Activated T-helper 1 cell treated with anti-CD3 and anti-CD28 coated beads, Interleukin-12 subunit alpha, Interleukin-12 subunit beta, Interleukin-2, Interleukin-4 antibody, amounts not matched to agents 30 ng/mL and 10 ng/mL and 1 ng/mL, durations not matched to agents 14 hours and 24 hours and 36 hours (primary cell): ENCODE measurements around the gene PPP1R27. TPM values are rescaled to one million over a fixed set of nuclear protein-coding genes. Genes with fewer than 3 reads are reported as not detected.
A peak's percentile ranks its signal among the peaks of the same experiment; 100 is the strongest.

Source experiments
- DNase-seq: peaks from one replicate; pipeline ENCODE4 v3.0.0; 2021; ENCODE audit warnings: low spot score
- H3K27ac Mint-ChIP-seq: one replicate; pipeline ENCODE4 v1.8.0; 2021; ENCODE audit warnings: mild to moderate bottlenecking, mixed read lengths
- H3K27me3 Mint-ChIP-seq: one replicate; pipeline ENCODE4 v1.8.0; 2022; ENCODE audit warnings: mild to moderate bottlenecking, moderate library complexity, mixed read lengths; ENCODE audit not compliant: insufficient read depth
- H3K36me3 Mint-ChIP-seq: one replicate; pipeline ENCODE4 v1.8.0; 2021; ENCODE audit warnings: low read depth, mixed read lengths
- H3K4me1 Mint-ChIP-seq: one replicate; pipeline ENCODE4 v1.8.0; 2021; ENCODE audit warnings: low read depth, mixed read lengths
- H3K4me3 Mint-ChIP-seq: one replicate; pipeline ENCODE4 v1.8.0; 2021; ENCODE audit warnings: mild to moderate bottlenecking, moderate library complexity, mixed read lengths
- H3K9me3 Mint-ChIP-seq: one replicate; pipeline ENCODE4 v1.8.0; 2021; ENCODE audit warnings: mixed read lengths
- intact Hi-C: fragments of 100-400 bp; cut with micrococcal nuclease; formaldehyde crosslinking; loops from one replicate; pipeline ENCODE4 v1.15.1; 2024
- total RNA-seq: library from RNA; stranded (reverse); gene quantifications from 2 replicates; pipeline ENCODE4 v1.2.3, GENCODE V29; 2022

The PPP1R27 gene
- total RNA-seq, 1 donor from 2014 or later, result not detected

DNA sequence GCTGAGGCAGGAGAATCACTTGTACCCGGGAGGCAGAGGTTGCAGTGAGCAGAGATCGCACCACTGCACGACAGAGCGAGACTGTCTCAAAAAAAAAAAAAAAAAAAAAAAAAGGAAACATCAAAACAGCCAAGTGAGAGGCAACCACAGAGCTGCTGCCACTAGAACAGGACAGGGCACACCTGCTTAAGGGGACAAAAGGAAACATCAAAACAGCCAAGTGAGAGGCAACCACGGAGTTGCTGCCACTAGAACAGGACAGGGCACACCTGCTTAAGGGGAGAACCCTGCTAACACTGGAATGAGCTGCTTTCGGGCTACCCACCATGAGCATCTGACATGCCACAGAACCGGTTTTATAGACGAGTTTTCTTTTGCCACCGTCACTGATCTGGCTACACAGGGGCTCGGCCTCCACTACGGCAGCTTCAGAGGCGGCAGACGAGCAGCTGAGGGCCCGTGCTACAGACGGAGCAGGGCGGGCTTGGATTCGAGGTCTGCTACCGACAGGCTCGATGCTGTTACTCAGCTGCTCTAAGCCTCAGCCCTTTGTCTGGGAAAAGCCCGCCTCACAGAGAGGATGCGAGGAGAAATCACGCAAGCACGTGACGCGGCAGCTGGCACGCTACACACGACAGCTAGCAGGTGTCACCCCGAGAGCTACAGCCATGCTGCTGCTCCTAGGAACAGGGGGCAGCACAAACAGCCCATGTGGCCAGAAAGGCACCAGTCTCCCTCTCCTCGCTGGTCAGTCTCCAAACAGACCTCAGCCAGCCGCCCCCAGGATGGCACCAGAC is 23.5 kb upstream of the PPP1R27 start:
- Mint-ChIP-seq H3K9me3 (no peaks in the 10 kb centered on the region), H3K4me3 (peak overlapping the region; percentile 93), H3K27ac (no peak overlapping the region), H3K27me3 (peaks cover 3% of the 10 kb centered on the region), H3K4me1 (peaks cover 30% of the 10 kb centered on the region), H3K36me3 (peaks cover 23% of the 10 kb centered on the region)
- DNase-seq, result no peak
- intact Hi-C loops, result no loop called here

DNA sequence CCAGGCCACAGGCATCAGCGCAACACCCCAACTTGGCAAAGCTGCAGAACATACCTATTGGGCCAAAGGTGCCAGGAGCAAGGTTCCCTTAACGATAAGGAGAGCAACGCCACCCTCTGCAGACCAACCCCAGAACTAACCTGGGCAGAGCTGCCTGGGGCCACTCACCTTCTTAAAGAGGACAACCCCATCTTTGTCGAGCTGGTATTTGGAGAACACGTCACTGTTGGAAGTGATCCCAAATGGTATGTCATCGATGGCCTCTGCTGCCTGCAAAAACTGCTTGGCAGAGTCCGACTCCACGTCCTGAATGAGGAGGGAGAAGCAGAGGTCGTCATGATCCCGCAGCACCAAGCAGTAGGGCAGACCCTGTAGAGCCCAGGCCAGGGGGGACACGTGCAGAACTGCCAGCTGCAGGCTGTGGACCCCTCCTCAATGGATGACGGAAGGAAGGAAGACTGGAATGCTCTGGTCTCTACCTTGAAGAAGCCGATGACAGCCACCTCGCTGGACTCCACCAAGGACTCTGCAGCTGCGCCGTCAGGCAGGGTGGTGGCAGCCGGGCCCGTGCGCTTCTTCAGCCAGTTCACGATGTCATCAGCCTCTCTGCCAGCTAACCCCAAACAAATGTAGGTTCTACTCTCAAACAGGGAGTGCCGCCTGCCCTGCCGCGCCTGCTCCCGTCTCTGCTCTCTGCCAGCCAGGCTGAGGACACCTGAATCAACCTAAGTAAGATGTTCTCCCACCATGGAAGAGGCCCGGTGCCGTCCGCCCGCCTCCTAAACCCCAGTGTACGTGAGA is 20.3 kb upstream of the PPP1R27 start:
- H3K27ac Mint-ChIP-seq, result no peak overlapping the region
- no peaks in the 10 kb centered on the region for H3K9me3 Mint-ChIP-seq
- DNase-seq, result no peak
- H3K36me3 Mint-ChIP-seq, result peaks cover 31% of the 10 kb centered on the region
- H3K4me1 Mint-ChIP-seq, result peaks cover 28% of the 10 kb centered on the region
- no peaks in the 10 kb centered on the region for H3K27me3 Mint-ChIP-seq
- intact Hi-C loops, result no loop called here
- no peak overlapping the region for H3K4me3 Mint-ChIP-seq

DNA sequence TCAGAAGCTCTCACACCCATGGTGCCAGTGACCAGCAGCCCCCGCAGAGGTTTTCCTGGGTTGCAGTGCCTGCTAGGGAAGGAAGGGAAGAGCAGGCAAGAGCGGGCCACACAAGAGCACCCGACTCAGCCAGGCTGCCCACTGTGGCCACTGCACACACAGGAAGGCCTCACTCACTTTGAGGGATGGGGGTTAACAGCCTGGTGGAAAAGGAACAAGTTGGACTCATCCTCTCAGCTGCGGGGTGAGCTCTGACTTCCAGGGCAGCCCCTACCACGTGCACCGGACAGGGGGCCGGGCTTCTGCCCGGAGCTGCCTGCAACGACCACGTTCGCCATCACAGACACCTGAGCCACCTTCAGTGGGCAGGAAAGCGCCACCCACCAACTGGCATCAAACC is 17.4 kb upstream of the PPP1R27 start:
- H3K27me3 Mint-ChIP-seq, result no peaks in the 10 kb centered on the region

DNA sequence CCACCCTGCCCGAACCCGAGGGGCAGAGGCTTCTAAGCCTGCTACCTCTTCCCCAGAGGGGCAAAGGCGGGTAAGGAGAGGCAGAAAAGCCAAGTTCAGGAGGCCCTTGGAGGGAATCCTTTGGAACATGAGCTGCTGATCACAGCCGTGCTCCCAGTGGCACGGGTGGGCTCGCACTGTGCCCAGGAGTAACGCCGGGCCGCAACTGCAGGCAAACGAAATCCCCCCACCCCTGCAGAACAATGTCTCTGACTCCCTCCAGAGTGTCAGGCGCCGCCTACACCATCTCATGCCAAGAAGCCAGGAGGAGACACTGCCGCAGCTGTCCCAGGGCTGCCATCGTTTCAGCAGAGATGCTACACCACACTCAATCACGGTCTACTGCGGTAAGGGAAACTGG is 16.6 kb upstream of the PPP1R27 start:
- Mint-ChIP-seq H3K27ac (no peak overlapping the region), H3K36me3 (peaks cover 21% of the 10 kb centered on the region), H3K4me1 (peaks cover 15% of the 10 kb centered on the region), H3K9me3 (no peaks in the 10 kb centered on the region), H3K4me3 (no peak overlapping the region), H3K27me3 (no peaks in the 10 kb centered on the region)
- intact Hi-C loops, result no loop called here
- DNase-seq, result no peak

More for the DNA sequence above, 17.4 kb upstream of the PPP1R27 start:
- H3K4me1 Mint-ChIP-seq, result peaks cover 15% of the 10 kb centered on the region
- DNase-seq, result no peak
- no peak overlapping the region for H3K4me3 Mint-ChIP-seq
- no peaks in the 10 kb centered on the region for H3K9me3 Mint-ChIP-seq
- no peak overlapping the region for H3K27ac Mint-ChIP-seq
- intact Hi-C loops, result no loop called here
- H3K36me3 Mint-ChIP-seq, result peaks cover 18% of the 10 kb centered on the region

DNA sequence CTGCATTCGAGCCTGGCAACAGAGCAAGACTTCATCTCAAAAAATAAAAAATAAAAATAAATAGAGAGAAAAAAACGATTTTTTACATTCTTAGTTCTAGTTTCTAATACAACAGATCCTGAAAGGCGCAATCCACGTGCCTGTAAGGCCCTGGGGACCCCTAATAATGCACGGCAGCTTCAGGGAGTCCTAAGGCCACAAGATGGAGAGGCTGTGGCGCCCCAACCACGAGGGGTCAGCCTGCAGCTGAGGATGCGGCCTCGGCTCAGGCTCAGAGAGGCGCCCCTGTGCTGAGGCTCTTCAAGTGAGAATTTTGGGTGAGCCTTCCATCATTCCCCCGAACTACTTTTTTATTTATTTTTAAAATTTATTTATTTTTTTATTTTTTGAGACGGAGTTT is 14.6 kb upstream of the PPP1R27 start:
- intact Hi-C loops, result no loop called here
- no peak overlapping the region for H3K4me3 Mint-ChIP-seq
- H3K4me1 Mint-ChIP-seq, result peaks cover 10% of the 10 kb centered on the region
- peaks cover 27% of the 10 kb centered on the region for H3K36me3 Mint-ChIP-seq
- DNase-seq, result no peak
- H3K27me3 Mint-ChIP-seq, result no peaks in the 10 kb centered on the region
- H3K27ac Mint-ChIP-seq, result no peak overlapping the region
- no peaks in the 10 kb centered on the region for H3K9me3 Mint-ChIP-seq

DNA sequence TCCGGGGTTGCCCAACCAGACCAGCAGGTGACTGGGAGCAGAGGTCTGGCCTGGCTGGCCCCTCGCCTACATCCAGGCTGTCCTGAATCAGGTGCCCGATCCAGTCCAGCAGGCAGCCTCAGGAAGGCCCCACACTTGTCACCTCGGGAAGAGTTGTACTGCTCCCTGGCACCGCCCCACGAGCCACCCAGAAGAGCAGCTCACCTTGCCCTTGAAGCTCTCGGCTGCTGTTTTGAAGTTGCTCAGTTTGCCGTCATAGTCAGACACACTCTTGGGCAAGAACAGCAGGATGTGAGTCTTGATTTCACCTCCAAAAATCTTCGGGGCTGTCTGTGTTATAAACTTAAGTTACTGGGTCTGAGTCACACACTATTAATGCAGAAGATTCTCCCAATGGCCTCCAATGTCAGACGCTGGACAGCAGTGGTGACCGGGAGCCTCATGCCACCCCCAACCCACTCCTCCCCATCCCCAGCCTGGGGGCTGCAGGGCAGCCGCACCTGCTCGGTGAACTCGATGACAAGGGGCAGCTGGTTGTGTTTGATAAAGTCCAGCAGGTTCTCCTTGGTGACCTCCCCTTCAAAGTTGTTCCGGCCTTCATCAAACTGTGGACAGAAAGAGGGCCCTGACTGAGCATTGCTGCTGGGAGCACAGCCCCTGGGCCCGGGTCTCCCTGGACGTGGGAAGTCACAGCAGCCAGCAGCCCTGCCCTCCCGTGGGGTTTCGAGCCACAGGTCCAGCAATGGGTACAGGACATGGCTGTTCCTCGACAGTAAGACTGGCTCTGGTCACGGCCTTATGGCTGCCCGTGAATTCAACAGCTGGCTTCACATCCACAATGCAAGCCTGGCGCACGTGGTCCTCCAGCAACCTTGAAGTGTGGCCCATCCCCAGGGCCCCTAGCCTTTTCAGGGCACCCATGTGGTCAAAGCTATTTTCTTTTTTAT is 12.2 kb upstream of the PPP1R27 start:
- Mint-ChIP-seq H3K4me1 (peaks cover 6% of the 10 kb centered on the region), H3K4me3 (no peak overlapping the region), H3K36me3 (peaks cover 29% of the 10 kb centered on the region), H3K27ac (no peak overlapping the region), H3K9me3 (no peaks in the 10 kb centered on the region), H3K27me3 (no peaks in the 10 kb centered on the region)
- no peak for DNase-seq
- intact Hi-C loops, result no loop called here

DNA sequence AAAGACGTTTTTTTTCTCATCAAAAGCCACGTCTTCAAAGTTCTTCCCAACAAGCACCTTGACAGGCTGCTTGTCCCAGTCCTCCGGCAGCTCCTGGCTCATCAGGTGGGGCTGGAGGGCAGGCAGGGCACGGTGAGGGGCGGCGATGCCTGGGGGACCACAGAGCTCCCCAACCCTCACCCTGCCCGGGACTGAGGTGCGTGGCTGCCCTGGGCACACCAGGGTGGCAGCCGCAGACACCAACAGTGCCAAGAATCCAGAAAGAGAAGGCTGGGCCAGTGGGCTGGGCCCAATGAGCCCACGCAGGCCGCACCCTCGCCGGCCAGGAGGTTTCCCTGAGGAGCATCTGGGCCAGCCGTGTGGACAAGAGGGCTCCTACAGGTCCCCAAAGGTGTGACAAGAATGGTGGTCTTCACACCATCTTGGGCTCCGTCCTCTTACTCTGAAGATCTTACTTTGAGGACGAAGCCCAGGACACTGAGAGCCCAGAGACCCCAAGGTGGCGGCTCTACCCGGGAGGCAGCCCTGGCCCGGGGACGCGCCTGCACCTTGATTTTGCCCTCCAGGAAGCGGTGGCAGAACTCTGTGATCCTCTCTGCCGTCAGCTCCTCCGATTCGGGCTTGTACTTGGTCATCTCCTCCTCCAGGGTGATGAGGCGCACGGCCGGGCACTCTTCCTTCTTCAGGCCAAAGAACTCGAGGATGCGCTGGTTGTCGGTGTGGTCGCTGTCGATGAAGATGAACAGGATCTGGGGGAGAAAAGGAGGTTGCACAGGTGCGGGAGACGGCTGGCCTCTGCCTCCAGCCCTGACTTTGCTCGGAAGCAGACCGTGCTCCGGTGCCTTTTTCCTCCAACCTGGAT is 11.3 kb upstream of the PPP1R27 start:
- intact Hi-C loops, result no loop called here
- no peak overlapping the region for H3K27ac Mint-ChIP-seq

DNA sequence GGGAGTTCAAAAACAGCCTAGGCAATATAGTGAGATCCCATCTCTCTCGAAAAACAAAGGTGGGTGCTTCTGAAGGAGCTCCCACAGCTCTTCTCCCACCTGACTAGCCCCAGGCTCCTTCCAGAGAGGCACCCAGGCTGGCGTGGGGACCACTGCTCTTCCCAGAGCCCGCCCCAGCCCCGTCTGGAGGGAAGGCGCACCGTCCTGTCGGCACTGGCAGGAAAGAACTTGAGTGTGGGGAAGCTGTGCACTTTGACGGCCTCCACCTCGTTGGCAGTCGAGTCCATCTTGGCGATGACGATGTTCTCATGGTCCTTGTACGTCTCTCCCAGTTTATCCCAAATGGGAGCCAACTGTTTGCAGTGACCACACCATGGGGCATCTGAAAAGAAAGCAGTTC is 10.5 kb upstream of the PPP1R27 start:
- H3K36me3 Mint-ChIP-seq, result peaks cover 20% of the 10 kb centered on the region
- no peaks in the 10 kb centered on the region for H3K27me3 Mint-ChIP-seq
- H3K4me3 Mint-ChIP-seq, result no peak overlapping the region
- DNase-seq, result no peak
- H3K27ac Mint-ChIP-seq, result no peak overlapping the region
- intact Hi-C loops, result no loop called here
- no peaks in the 10 kb centered on the region for H3K4me1 Mint-ChIP-seq
- no peaks in the 10 kb centered on the region for H3K9me3 Mint-ChIP-seq

More for the DNA sequence above, 11.3 kb upstream of the PPP1R27 start:
- Mint-ChIP-seq H3K4me1 (peaks cover under 1% of the 10 kb centered on the region), H3K9me3 (no peaks in the 10 kb centered on the region), H3K27me3 (no peaks in the 10 kb centered on the region), H3K36me3 (peaks cover 20% of the 10 kb centered on the region), H3K4me3 (no peak overlapping the region)
- no peak for DNase-seq

DNA sequence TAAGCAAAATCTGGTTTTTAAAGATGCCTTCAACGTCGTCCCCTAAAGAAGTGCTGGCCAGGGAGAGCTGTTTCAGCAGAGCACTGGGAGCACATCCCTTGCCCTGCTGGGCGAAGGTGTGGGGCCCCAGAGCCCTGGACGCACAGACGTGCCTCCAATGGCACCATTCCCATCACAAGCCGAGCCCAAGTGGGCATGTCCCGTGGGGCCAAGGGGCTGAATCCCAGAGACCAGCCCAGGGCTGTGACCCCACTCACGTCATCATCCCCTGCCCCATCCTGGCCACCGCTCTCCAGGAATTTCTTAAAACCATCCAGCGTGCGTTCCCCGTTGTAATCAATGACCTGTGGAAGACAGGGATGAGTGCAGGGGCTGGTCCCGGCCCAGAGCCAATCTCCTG is 10.0 kb upstream of the PPP1R27 start:
- H3K4me1 Mint-ChIP-seq, result no peaks in the 10 kb centered on the region
- H3K36me3 Mint-ChIP-seq, result peaks cover 20% of the 10 kb centered on the region
- no peaks in the 10 kb centered on the region for H3K9me3 Mint-ChIP-seq
- H3K27me3 Mint-ChIP-seq, result no peaks in the 10 kb centered on the region
- no peak overlapping the region for H3K4me3 Mint-ChIP-seq
- no peak overlapping the region for H3K27ac Mint-ChIP-seq
- intact Hi-C loops, result no loop called here
- DNase-seq, result no peak

DNA sequence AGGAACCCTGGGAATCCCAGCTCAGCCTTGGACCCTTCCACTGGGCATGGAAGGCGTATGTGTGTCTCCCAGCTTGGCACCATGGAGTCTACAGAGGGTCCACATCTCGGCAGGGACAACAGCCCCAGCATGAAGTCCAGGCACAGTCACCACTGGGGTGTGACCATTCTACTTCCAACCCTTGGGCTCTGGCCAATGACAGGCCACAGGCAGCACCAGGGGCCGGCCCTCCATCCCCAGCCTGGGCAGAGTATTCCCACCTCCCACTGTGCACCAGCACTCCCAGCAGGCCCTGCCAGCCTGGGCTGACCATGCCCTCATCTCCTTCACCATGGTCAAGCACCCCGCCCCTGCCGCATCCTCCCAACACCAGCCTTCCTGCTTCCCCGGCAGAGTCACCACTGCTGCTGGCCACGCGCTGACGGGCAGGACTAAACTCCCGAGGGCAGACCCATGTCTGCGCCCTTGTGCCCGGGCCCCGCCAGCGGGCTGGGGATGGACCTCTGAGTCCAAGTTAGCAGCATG is 9.5 kb upstream of the PPP1R27 start:
- intact Hi-C loops, result no loop called here
- Mint-ChIP-seq H3K9me3 (no peaks in the 10 kb centered on the region), H3K4me1 (no peaks in the 10 kb centered on the region), H3K27me3 (no peaks in the 10 kb centered on the region), H3K4me3 (no peak overlapping the region), H3K27ac (no peak overlapping the region), H3K36me3 (peaks cover 20% of the 10 kb centered on the region)
- DNase-seq, result no peak

DNA sequence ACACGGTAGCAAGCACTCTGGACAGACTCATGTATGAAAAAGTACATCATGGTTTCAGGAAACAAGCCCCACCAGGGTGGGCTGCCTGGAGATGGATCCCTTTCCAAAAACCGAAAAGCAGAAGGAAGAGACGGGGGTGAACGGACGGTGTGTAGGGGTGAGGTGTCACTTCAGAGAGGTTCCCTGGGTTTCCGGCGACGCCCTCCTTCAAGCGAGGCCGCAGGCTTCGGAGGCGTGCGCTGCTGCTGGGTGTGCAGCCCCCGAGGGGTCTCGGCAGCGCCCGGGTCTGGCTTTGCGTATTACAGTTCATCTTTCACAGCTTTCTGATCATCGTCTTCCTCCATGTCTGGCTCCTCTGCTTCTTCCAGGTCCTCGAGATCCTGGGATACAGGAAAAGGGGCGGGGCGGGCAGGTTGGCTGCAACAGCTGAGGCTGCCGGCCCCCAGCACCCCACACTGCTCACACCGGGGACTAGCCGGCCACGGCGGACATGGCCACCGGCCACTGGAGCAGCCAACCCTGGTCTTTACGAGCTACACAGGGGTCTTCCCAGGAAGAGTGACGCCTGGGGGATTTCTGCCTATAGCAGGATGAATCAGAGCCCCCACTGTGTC is 9.0 kb upstream of the PPP1R27 start:
- Mint-ChIP-seq H3K27ac (no peak overlapping the region), H3K4me3 (no peak overlapping the region), H3K36me3 (peaks cover 20% of the 10 kb centered on the region), H3K4me1 (no peaks in the 10 kb centered on the region), H3K27me3 (no peaks in the 10 kb centered on the region), H3K9me3 (no peaks in the 10 kb centered on the region)
- intact Hi-C loops, result no loop called here
- no peak for DNase-seq
